T-helper 9 cell (primary cell): Measurements from ENCODE around the gene NRARP.
"Not testable (repeated sequence)": the region's sequence is repeated elsewhere in the genome, so short reads cannot be mapped to it uniquely, and the experiment has no call there.

Experiments used
- DNase-seq: peaks from one replicate; pipeline ENCODE4 v3.0.0-alpha.2; 2020
- total RNA-seq, 2 donors: gene quantifications; one replicate each; lab custom pipeline; 2026; lab: John Stamatoyannopoulos, UW

Gene NRARP
- total RNA-seq = 0.98 to 3.9 reads per million in 2 donors

GRCh38 chr9:137302118-137302448 is at the start of gene NRARP:
NRARP (minus strand) TSS chr9:137302271; CDS start chr9:137301928, 343 bp downstream.
- peak; percentile 87 for DNase-seq

GRCh38 chr9:137350696-137351584 is 48.9 kb upstream of the NRARP start:
- DNase-seq = no peak

GRCh38 chr9:137349471-137350033 is 47.5 kb upstream of the NRARP start:
- no peak for DNase-seq

- no peak for DNase-seq
These were observed 46.8 kb upstream of the NRARP start for GRCh38 chr9:137348769-137349470.

- DNase-seq = no peak
These were observed 45.9 kb upstream of the NRARP start for GRCh38 chr9:137347928-137348327.

- no peak for DNase-seq
These were observed 40.4 kb upstream of the NRARP start for GRCh38 chr9:137342482-137342881.

GRCh38 chr9:137341227-137341626 is 39.2 kb upstream of the NRARP start:
- DNase-seq = no peak

GRCh38 chr9:137339908-137340462 is 37.9 kb upstream of the NRARP start:
- DNase-seq = not testable (repeated sequence)

GRCh38 chr9:137339045-137339907 is 37.2 kb upstream of the NRARP start:
- no peak for DNase-seq

GRCh38 chr9:137336735-137337134 is 34.7 kb upstream of the NRARP start:
- no peak for DNase-seq

- DNase-seq = no peak
These were observed 31.1 kb upstream of the NRARP start for GRCh38 chr9:137333016-137333671.

- no peak for DNase-seq
These were observed 29.9 kb upstream of the NRARP start for GRCh38 chr9:137331929-137332328.

- DNase-seq = no peak
These were observed 28.6 kb upstream of the NRARP start for GRCh38 chr9:137330689-137331088.

GRCh38 chr9:137329590-137329989 is 27.5 kb upstream of the NRARP start:
- not testable (repeated sequence) for DNase-seq

- DNase-seq = not testable (repeated sequence)
These were observed 25.8 kb upstream of the NRARP start for GRCh38 chr9:137327641-137328550.

GRCh38 chr9:137326445-137327065 is 24.5 kb upstream of the NRARP start:
- DNase-seq = no peak

- DNase-seq = no peak
These were observed 23.7 kb upstream of the NRARP start for GRCh38 chr9:137325799-137326198.

GRCh38 chr9:137325124-137325523 is 23.1 kb upstream of the NRARP start:
- no peak for DNase-seq

GRCh38 chr9:137323531-137324331 is 21.7 kb upstream of the NRARP start:
- DNase-seq = no peak
